Activated gamma-delta T cell treated with Interleukin-2 at 50 U/mL for 16 hours (primary cell): ENCODE results near the gene HSFX1.
"Not testable (repeated sequence)": the region's sequence is repeated elsewhere in the genome, so short reads cannot be mapped to it uniquely, and the experiment has no call there.

ENCODE experiments used
- DNase-seq: peaks from one replicate; pipeline ENCODE4 v3.0.0-alpha.2; 2020

HSFX1 gene

GRCh38 chrX:149773768-149774167 lies at the start of gene HSFX1:
Gene HSFX1, plus strand, starts transcription at chrX:149774068. Its CDS starts 614 bp downstream, at chrX:149774682.
- not testable (repeated sequence) for DNase-seq

- DNase-seq: not testable (repeated sequence)
These were observed 46.6 kb upstream of the HSFX1 start for GRCh38 chrX:149727308-149727707.

- not testable (repeated sequence) for DNase-seq
These were observed 31.6 kb upstream of the HSFX1 start for GRCh38 chrX:149742269-149742668.

GRCh38 chrX:149746390-149747007 lies 27.4 kb upstream of the HSFX1 start:
- DNase-seq: not testable (repeated sequence)

- no peak for DNase-seq
These were observed 16.4 kb upstream of the HSFX1 start for GRCh38 chrX:149757206-149758067.

GRCh38 chrX:149758068-149758714 lies 15.7 kb upstream of the HSFX1 start:
- no peak for DNase-seq

GRCh38 chrX:149758715-149759078 lies 15.2 kb upstream of the HSFX1 start:
- DNase-seq: not testable (repeated sequence)

- no peak for DNase-seq
These were observed 14.0 kb upstream of the HSFX1 start for GRCh38 chrX:149759824-149760223.

GRCh38 chrX:149760965-149761364 lies 12.9 kb upstream of the HSFX1 start:
- no peak for DNase-seq

GRCh38 chrX:149761858-149762674 lies 11.8 kb upstream of the HSFX1 start:
- not testable (repeated sequence) for DNase-seq

- DNase-seq: no peak
These were observed 10.9 kb upstream of the HSFX1 start for GRCh38 chrX:149762696-149763614.

GRCh38 chrX:149770344-149770743 lies 3.5 kb upstream of the HSFX1 start:
- DNase-seq: not testable (repeated sequence)

- DNase-seq: not testable (repeated sequence)
These were observed 842 bp upstream of the HSFX1 start for GRCh38 chrX:149773026-149773425.

- not testable (repeated sequence) for DNase-seq
These were observed 4.1 kb downstream of the HSFX1 start for GRCh38 chrX:149777999-149778398.

GRCh38 chrX:149781727-149782126 lies 7.9 kb downstream of the HSFX1 start, which contains the start of gene MAGEA9:
Gene MAGEA9, plus strand, starts transcription at chrX:149781930. Its CDS starts 4,281 bp downstream, at chrX:149786211.
- not testable (repeated sequence) for DNase-seq

- DNase-seq: not testable (repeated sequence)
These were observed 21.7 kb downstream of the HSFX1 start for GRCh38 chrX:149795531-149795930.

- DNase-seq: no peak
These were observed 25.3 kb downstream of the HSFX1 start for GRCh38 chrX:149799095-149799714.

GRCh38 chrX:149799938-149800337 lies 26.1 kb downstream of the HSFX1 start:
- DNase-seq: no peak

- DNase-seq: no peak
These were observed 29.7 kb downstream of the HSFX1 start for GRCh38 chrX:149803458-149804062.

- DNase-seq: no peak
These were observed 30.2 kb downstream of the HSFX1 start for GRCh38 chrX:149804102-149804501.
